ENCODE results near the gene ZCCHC14.

ZCCHC14 gene

GRCh38 chr16:87436225-87437172 lies 56.3 kb downstream of the ZCCHC14 start:
- H3K4me3 ChIP-seq (ENCODE audit: low read length), result peak overlapping the region; percentile 35
- peak; percentile 34 for DNase-seq (ENCODE audit: low read depth)
- TF ChIP-seq CTCF (conservative IDR thresholded peaks at IDR 0.05; ENCODE audit: low read length), result no peak

DNA sequence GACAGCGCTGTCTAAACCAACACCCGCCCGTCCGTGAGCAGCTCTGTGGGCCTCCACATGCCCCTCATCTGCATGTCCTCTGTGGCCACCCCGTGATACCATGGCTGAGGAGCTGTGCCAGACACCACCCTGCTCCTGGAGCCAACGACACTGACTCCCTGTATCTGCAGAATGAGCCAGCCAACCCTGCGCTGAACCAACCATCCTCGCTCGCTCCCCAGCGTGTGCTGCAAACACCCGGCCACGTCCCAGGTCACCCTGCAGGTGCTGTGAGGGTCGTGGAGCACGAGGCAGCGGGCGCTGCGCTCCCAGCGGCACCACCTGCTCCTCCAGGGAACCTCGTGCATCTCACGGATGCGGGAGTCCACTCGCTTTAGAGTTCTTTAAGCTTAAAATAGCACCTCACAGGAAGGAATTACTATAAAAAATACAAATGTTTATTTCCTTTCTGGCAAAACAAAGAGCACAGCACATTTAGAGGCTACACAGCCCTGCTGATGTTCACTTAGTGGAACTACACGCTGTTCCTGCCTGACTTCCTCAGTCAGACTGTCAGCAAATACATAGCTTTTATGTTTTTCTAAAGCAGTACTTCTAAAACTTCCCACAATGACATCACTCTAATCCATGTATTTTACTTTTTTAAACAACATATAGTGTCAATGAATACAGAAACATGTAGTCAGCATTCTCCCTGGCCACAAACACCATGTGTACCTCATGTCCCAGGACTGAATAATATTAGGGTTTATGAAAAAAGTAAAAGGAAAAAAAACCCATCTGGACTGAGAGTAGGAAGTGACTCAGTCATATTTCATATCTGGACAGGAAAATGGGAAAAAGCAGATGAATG lies 57.2 kb downstream of the ZCCHC14 start:
- DNase-seq (ENCODE audit: low read depth), result peak; percentile 71
- H3K4me3 ChIP-seq (ENCODE audit: low read length), result peak overlapping the region; percentile 35
- TF ChIP-seq CTCF (conservative IDR thresholded peaks at IDR 0.05; ENCODE audit: low read length), result no peak

DNA sequence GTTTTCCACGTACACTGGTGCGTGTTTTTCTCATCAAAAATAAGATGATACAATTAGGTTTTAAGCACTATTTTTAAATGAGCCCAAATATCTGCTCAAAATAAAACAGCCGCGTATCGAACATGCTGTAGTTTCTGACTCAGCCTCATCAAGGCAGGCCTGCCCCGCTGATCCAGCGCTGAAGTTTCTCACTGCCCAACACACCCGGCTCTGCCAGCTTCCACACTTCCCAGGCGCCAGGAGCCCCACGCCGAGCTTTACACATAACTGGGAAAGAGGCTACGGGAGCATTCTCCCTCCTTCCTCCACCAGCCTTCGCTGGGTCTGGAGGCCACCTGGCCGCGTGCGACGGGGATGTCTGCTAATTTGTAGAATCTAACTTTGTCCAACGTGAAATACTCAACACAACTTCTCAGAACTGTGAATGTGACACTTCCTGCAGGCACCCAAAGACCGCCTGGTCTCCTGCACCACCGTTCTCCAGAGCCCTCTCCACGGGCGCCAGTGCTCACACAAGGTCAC lies 58.6 kb downstream of the ZCCHC14 start:
- peak; percentile 54 for DNase-seq (ENCODE audit: low read depth)
- TF ChIP-seq CTCF (conservative IDR thresholded peaks at IDR 0.05; ENCODE audit: low read length), result peak; percentile 24; the same call in 1 of the 2 replicates
- no peak overlapping the region for H3K4me3 ChIP-seq (ENCODE audit: low read length)

- no peak for DNase-seq (ENCODE audit: low read depth)
- H3K4me3 ChIP-seq (ENCODE audit: low read length), result no peak overlapping the region
- TF ChIP-seq CTCF (conservative IDR thresholded peaks at IDR 0.05; ENCODE audit: low read length), result no peak
Measured at GRCh38 chr16:87432330-87432915, 60.4 kb downstream of the ZCCHC14 start.

GRCh38 chr16:87431926-87432325 lies 60.9 kb downstream of the ZCCHC14 start:
- DNase-seq (ENCODE audit: low read depth), result peak; percentile 79
- no peak overlapping the region for H3K4me3 ChIP-seq (ENCODE audit: low read length)
- TF ChIP-seq CTCF (conservative IDR thresholded peaks at IDR 0.05; ENCODE audit: low read length), result no peak

DNA sequence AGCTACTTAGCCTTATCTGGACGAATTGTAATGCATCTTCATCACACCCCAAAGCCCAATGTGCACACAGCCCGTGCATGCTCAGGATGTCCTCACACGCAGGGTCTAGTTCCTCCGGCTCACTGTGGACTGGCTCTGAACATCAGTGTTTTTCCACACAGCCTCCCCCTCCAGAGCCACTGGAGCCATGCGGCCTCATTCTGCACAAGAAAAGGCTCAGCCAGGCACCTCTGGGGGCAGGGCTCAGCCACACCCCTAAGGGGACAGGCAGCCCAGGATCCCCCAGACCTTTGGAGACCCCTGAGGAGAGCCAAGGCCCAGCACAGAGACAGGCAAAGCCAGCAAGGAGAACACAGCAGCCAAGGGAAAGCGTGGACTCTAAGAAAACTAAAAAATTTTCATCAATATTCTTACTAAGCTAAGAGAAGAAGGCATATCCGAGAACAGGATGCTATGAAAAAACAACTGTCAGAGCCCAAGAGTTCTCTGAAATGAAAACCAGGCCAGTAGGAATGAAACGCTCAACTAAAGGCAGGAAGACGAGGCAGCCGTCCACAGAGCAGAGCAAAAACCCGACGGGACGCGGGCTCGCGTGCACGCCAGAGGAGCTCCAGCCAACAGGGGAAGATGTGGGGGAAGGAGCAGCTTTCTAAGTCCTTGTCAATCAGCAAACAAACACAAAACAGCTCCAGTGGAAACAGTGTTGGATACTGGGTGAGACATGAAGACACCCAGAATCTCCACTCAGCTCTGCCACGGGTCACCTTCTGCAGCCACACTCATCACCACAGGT lies 66.2 kb downstream of the ZCCHC14 start:
- TF ChIP-seq CTCF (conservative IDR thresholded peaks at IDR 0.05; ENCODE audit: low read length), result no peak
- no peak overlapping the region for H3K4me3 ChIP-seq (ENCODE audit: low read length)
- no peak for DNase-seq (ENCODE audit: low read depth)

Measured in AG10803 (cell line).